NCI-H2029 (cell line): ENCODE data around the gene CAMK2A.

ENCODE experiments used
- DNase-seq: peaks from one replicate; lab custom pipeline; 2025; lab: John Stamatoyannopoulos, UW

CAMK2A gene

GRCh38 chr5:150300496-150301169 is 11.1 kb upstream of the CAMK2A start:
- no peak for DNase-seq

DNA sequence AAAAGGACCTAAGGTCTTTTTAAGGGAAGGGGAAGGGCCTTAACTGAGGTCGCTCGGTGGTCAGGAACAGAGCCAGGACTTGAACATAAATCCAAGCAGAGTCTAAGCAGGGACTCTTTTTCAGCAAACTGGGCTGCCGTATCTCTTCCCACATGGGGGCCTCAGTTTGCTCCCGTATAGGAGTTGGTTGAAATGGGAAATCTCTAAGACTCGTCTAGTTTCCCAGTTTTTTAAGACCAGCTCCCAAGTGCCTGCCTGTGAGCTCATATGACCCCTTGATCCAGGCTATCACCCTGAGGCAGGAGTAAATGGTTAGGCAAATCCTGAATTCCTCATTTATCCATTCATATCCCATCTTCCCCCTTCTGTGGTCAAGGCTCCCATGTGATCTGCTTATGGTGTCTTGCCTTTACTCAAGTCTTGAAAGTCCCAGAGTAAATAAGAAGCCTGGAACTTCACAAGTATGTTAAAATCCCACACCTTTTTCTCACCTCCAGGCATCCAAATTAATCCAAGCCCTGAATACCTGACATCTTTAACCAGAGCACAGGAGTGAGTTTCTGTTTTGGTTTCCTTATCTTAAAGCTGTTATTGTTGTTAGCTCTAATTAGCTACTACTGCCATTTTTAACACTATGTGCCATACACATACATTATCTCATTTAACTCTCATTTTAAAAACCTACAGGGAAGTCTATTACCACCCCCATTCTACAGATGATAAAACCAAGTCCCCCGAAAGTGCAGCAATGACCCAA is 10.2 kb upstream of the CAMK2A start:
- no peak for DNase-seq

DNA sequence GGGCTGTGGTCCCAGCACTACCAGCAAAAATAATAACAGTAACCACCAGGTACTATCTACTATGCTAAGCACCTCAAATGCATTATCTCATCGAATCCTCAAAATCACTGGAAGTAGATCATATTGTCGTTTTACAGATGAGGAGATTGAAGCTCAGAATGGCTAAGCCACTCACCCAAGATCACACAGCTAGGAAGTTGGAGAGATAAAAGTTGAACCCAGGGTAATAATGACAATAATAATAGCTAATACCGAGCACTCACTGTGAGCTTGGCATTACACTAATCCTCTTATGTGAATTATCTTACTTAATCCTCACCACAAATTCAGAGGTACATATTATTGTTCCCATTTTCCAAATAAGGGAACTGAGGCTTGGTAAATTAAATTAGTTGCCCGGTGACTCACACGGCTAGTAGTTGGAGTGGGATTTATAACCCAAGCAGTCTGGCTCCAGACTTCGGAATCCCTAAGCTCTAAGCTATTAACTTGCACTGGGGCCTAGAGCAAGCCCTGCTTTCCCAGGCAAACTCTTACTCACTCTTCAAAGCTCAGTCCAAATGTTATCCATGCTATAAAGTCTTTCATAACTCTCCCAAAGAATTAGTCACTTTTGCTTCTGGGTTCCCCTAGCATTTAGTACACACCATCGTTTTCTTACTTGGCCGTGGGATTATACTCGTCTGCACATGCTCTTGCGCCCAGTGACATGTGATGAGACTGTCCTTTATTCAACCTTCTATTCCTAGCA is 9.3 kb upstream of the CAMK2A start:
- no peak for DNase-seq

GRCh38 chr5:150297934-150298595 is 8.5 kb upstream of the CAMK2A start:
- DNase-seq: no peak

- DNase-seq: no peak
Observed at GRCh38 chr5:150297236-150297890, 7.8 kb upstream of the CAMK2A start.

GRCh38 chr5:150296496-150296895 is 6.9 kb upstream of the CAMK2A start:
- no peak for DNase-seq

DNA sequence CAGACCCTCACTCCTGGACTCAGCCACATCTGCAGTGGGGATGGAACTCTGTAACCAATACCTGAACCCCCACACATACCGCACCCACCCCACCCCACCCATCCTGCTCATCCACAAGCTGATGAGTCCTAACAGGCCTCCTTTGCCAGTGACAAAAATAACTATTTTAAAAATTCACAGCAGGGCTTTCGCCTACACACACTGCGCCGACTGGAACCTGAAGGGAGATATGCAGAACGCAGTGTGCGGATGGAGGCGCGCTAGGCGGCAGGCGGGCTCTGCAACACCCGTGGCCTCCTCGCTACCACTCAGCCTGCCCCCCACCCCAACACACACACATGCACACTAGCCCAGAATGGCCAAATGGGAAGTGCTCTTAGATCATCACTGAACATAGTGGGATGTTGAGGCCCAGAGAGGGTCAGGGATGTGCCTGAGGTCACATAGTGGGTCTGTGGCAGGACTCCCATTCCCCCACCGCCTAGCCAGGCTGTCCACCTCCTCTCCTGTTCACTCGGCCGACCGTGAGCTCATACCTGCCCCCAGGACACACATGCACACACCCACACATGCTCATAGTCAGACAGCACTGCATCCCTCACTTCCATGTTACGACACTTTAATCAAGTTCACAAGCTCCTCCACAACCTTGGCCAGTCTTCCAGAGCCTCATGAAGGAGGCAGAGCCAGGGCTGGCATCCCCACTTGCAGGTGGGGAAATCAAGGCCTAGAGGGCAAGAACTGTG is 6.3 kb upstream of the CAMK2A start:
- no peak for DNase-seq

DNA sequence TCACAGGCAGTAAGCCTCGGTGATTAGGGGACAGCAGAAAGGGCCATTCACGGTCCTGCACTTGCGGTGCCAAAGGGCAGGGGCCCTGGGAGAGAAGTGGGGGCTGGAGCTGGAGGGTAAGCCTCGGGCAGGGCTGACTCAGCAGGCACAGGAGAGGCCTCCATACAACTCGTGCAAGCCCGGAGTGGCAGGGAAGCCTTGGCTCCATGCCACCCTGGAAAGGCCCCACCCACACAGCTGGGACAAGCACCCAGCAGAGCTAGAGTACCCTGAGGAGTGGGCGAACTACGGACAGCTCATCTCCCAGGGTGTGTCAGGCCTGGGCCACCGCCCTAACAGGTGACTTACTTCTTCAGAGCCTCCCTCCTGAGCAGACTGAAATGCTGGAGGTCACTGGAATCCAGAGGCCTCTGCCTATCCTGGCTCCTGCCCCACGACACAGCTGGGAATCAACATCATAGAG is 5.6 kb upstream of the CAMK2A start:
- DNase-seq: no peak

GRCh38 chr5:150294551-150295071 is 5.0 kb upstream of the CAMK2A start:
- no peak for DNase-seq

GRCh38 chr5:150293091-150293941 is 3.7 kb upstream of the CAMK2A start:
- DNase-seq: no peak

- DNase-seq: no peak
Observed at GRCh38 chr5:150291388-150292385, 2.1 kb upstream of the CAMK2A start.

DNA sequence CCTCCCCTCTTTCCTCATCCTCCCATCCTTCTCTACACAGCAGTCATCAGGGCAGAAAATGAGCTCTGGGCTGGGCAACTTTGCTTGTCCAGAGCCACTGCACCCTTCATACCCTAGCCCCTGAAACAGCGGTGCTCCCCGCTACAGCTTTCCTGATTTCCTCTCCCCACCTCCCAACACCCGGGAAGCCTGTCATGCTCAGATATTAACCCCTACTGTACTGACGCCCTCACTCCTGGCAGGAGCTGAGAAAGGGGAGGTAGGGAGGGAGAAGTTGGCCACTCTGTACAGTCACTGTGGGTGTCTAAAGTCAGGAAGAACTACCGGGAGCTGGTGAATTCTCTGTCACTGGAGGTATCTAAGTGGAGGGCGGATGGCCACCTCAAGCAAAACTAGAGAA is 782 bp downstream of the CAMK2A start:
- no peak for DNase-seq

GRCh38 chr5:150288361-150288760 is 1.2 kb downstream of the CAMK2A start:
- DNase-seq: no peak

DNA sequence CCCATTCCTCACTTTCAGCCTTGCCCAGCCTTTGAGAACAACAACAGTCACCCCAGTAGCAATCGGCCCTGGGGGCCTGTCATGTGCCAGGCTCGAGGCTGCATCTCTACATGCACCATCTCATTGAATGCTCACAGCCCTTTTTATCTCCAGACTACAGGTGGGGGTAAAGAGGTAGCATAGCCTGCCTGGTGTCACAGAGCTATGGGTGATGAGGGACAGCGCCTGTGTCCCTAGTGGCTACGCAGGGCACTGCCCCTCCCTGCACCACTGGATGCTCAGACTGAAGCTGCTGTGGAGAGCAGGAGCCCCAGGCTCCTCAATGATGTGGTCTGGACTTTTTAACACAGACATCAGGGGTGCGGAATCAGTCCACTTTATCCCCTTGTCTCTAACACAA is 2.8 kb downstream of the CAMK2A start:
- DNase-seq: no peak

DNA sequence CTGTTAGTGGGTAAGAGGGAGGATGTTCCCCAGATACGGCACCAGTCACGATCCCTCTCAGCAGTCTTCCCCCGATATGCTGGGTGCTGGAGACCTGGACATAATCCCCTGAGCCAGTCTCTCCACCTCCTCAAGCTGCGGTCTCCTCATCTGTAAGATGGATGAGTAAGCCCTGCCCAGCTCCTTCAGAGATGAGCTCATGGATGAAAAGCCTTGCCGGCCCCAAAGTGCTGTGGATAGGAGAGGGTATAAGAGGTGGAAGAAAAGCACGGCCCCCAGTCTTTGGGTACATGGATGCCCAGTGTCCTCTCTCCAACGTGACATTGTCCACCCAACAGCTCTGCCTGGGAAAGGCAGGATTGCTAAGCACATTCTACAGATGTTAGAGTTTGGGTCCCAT is 4.5 kb downstream of the CAMK2A start:
- no peak for DNase-seq

- no peak for DNase-seq
Observed at GRCh38 chr5:150284311-150284710, 5.3 kb downstream of the CAMK2A start.

DNA sequence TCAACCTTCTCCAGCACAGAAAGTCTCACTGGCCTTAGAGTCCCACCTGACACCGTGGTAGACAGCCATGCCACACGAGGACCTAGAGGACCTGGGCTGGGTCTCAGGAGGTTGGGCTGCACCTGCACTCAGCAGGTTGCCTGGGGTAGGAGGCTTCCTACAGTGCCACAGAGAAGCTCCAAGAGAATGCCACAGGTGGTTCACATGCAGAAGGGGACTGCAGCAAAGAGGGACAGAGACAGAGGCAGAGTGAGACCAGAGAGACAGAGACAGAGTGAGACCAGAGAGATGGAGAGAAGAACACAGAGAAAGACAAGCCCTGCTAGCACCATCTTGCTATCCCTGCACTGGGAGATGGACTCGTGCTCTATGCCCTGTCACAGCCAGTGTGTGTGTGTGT is 5.7 kb downstream of the CAMK2A start:
- no peak for DNase-seq

DNA sequence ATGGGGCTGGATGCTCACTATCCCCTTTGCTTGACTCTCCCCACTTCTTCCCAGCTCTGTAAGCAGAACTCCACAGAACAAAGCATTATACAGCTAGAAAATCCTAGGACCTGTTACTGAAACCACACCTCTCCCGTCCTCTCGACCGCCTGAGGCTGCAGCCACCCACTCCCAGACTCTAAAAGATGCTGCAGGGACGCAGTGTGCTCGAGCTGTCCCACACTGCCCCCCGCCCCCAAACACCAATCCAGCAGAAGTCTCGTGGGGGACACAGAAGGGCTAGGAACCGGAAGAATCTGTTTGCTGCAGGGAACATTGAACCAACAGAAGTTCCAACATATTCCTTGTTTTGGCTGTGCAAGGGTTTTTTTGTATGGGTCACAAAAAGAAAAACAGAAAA is 7.6 kb downstream of the CAMK2A start:
- DNase-seq: no peak
